H1 (cell line): Measurements from ENCODE around the gene L3MBTL3. TPM values are rescaled to one million over a fixed set of nuclear protein-coding genes. Genes with fewer than 3 reads are reported as not detected.

ENCODE experiments used
- CTCF ChIA-PET: fragments of 300-600 bp; sonication (Branson Sonifier 250); formaldehyde crosslinking; loops from one replicate; lab custom pipeline; 2021; ENCODE audit not compliant: partially characterized antibody; lab: Charles Lee
- POLR2A ChIA-PET: fragments of 300-600 bp; sonication (Branson Sonifier 250); formaldehyde crosslinking; loops from one replicate; lab custom pipeline; 2021; ENCODE audit warnings: inconsistent platforms; ENCODE audit not compliant: partially characterized antibody; lab: Charles Lee
- DNase-seq, 2 experiments: peaks; one replicate each; pipeline versions ENCODE4 v3.0.0 to v3.0.0-alpha.2; 2010 to 2022; ENCODE audit warnings: low spot score in 2 of 2, low read depth in 1 of 2, mixed read lengths in 1 of 2
- FAIRE-seq: peaks from 2 replicates; lab custom pipeline; 2011; peaks lifted over from hg19 to GRCh38; lab: Jason Lieb, UNC
- H2AFZ ChIP-seq: 2 replicates; pipeline ENCODE4 v1.8.1; 2012; ENCODE audit warnings: low read length, inconsistent platforms
- H2AK5ac ChIP-seq: 2 replicates; pipeline ENCODE4 v1.6.1; 2013; ENCODE audit warnings: low read depth, low read length
- H2BK120ac ChIP-seq: replicated peaks from 2 replicates; pipeline ENCODE3; 2013; ENCODE audit warnings: low read depth, low read length, inconsistent platforms
- H2BK12ac ChIP-seq: 2 replicates; pipeline ENCODE4 v1.6.1; 2013; ENCODE audit warnings: low read depth, low read length
- H2BK15ac ChIP-seq: 2 replicates; pipeline ENCODE4 v1.6.1; 2013; ENCODE audit warnings: low read length
- H2BK20ac ChIP-seq: 2 replicates; pipeline ENCODE4 v1.6.1; 2013; ENCODE audit warnings: low read length
- H2BK5ac ChIP-seq: 2 replicates; pipeline ENCODE4 v1.6.1; 2013; ENCODE audit warnings: low read depth, low read length
- H3K14ac ChIP-seq: 2 replicates; pipeline ENCODE4 v1.6.1; 2013; ENCODE audit warnings: inconsistent platforms; ENCODE audit not compliant: insufficient read length
- H3K18ac ChIP-seq: 2 replicates; pipeline ENCODE4 v1.6.1; 2013; ENCODE audit warnings: low read length; ENCODE audit errors: extremely low read depth
- H3K23ac ChIP-seq: 2 replicates; pipeline ENCODE4 v1.6.1; 2013; ENCODE audit warnings: inconsistent platforms; ENCODE audit not compliant: insufficient read length
- H3K23me2 ChIP-seq: 2 replicates; pipeline ENCODE4 v1.6.1; 2013; ENCODE audit warnings: low read depth, low read length
- H3K27ac ChIP-seq: 2 replicates; pipeline ENCODE4 v1.6.1; 2011; ENCODE audit warnings: low read depth, low read length, inconsistent platforms
- H3K27me3 ChIP-seq, 4 experiments: replicated peaks in 1 of 4; 1 replicate in 1 of 4; 2 replicates in 3 of 4; pipeline versions ENCODE4 v1.6.1 to v1.8.1; 2011 to 2013; ENCODE audit warnings: low read length in 3 of 4, mild to moderate bottlenecking in 3 of 4, inconsistent platforms in 2 of 4, mixed read lengths in 2 of 4, moderate library complexity in 1 of 4; ENCODE audit not compliant: control insufficient read depth in 3 of 4, insufficient read depth in 3 of 4; ENCODE audit errors: extremely low read depth in 1 of 4
- H3K36me3 ChIP-seq, 4 experiments: 2 replicates each; pipeline versions ENCODE4 v1.6.1 to v1.8.1; 2011 to 2013; ENCODE audit warnings: mild to moderate bottlenecking in 4 of 4, low read length in 3 of 4, moderate library complexity in 2 of 4, control low read depth in 1 of 4, inconsistent platforms in 1 of 4; ENCODE audit not compliant: insufficient read depth in 4 of 4, control insufficient read depth in 2 of 4
- H3K4ac ChIP-seq: replicated peaks from 2 replicates; pipeline ENCODE3; 2013; ENCODE audit warnings: low read length, low read depth, mixed read lengths, inconsistent platforms; ENCODE audit not compliant: insufficient read length
- H3K4me1 ChIP-seq, 4 experiments: replicated peaks in 1 of 4; 1 replicate in 1 of 4; 2 replicates in 3 of 4; pipeline versions ENCODE4 v1.6.1 to v1.8.1; 2011 to 2013; ENCODE audit warnings: low read length in 3 of 4, inconsistent platforms in 2 of 4, mixed read lengths in 1 of 4; ENCODE audit not compliant: insufficient read depth in 4 of 4, control insufficient read depth in 3 of 4
- H3K4me2 ChIP-seq, 2 experiments: 2 replicates each; pipeline versions ENCODE4 v1.6.1 to v1.8.1; 2011 to 2013; ENCODE audit warnings: low read depth in 2 of 2, low read length in 2 of 2, control low read depth in 1 of 2, inconsistent platforms in 1 of 2, mild to moderate bottlenecking in 1 of 2; ENCODE audit not compliant: insufficient read depth in 1 of 2
- H3K4me3 ChIP-seq, 4 experiments: fragments of 200-600, 300-600 bp in 1 of 4; sonication (generic), shearing (Covaris generic), sonication (Bioruptor Twin) in 1 of 4; 2 replicates each; pipeline versions ENCODE4 v1.5.1 to v1.8.1; 2011 to 2016; ENCODE audit warnings: low read length in 4 of 4, low read depth in 3 of 4, control low read depth in 2 of 4, inconsistent platforms in 2 of 4, mild to moderate bottlenecking in 2 of 4, mixed read lengths in 1 of 4, moderate library complexity in 1 of 4; ENCODE audit not compliant: insufficient read depth in 2 of 4; ENCODE audit errors: extremely low read depth in 1 of 4
- H3K56ac ChIP-seq: replicated peaks from 2 replicates; pipeline ENCODE3; 2013; ENCODE audit warnings: low read depth, mild to moderate bottlenecking, mixed read lengths, low read length, inconsistent platforms; ENCODE audit not compliant: insufficient read length
- H3K79me1 ChIP-seq: 2 replicates; pipeline ENCODE4 v1.6.1; 2013; ENCODE audit warnings: low read depth, low read length, control low read depth
- H3K79me2 ChIP-seq, 2 experiments: 2 replicates each; pipeline versions ENCODE4 v1.6.1 to v1.8.1; 2012 to 2013; ENCODE audit warnings: low read length in 2 of 2, mild to moderate bottlenecking in 2 of 2, inconsistent platforms in 1 of 2; ENCODE audit not compliant: insufficient read depth in 2 of 2, control insufficient read depth in 1 of 2
- H3K9ac ChIP-seq, 4 experiments: replicated peaks in 1 of 4; 1 replicate in 1 of 4; 2 replicates in 3 of 4; pipeline versions ENCODE4 v1.6.1 to v1.8.1; 2011 to 2013; ENCODE audit warnings: low read depth in 3 of 4, low read length in 3 of 4, control low read depth in 2 of 4, mild to moderate bottlenecking in 2 of 4, moderate library complexity in 2 of 4, inconsistent platforms in 1 of 4; ENCODE audit errors: extremely low read depth in 1 of 4
- H3K9me3 ChIP-seq, 2 experiments: 2 replicates each; pipeline versions ENCODE4 v1.6.1 to v1.8.1; 2012 to 2013; ENCODE audit warnings: mild to moderate bottlenecking in 2 of 2, moderate library complexity in 2 of 2, control low read depth in 1 of 2, inconsistent platforms in 1 of 2, low read depth in 1 of 2, low read length in 1 of 2, mixed read lengths in 1 of 2; ENCODE audit not compliant: insufficient read depth in 2 of 2
- H4K20me1 ChIP-seq, 2 experiments: replicated peaks in 1 of 2; 2 replicates each; pipeline versions ENCODE3 to v1.8.1; 2011 to 2013; ENCODE audit warnings: inconsistent platforms in 2 of 2, low read length in 2 of 2, mild to moderate bottlenecking in 1 of 2; ENCODE audit not compliant: insufficient read depth in 2 of 2, control insufficient read depth in 1 of 2
- H4K5ac ChIP-seq: 2 replicates; pipeline ENCODE4 v1.6.1; 2013; ENCODE audit warnings: low read length, low read depth, mixed read lengths, inconsistent platforms; ENCODE audit not compliant: insufficient read length
- H4K8ac ChIP-seq: 2 replicates; pipeline ENCODE4 v1.8.0; 2013; ENCODE audit warnings: mild to moderate bottlenecking, moderate library complexity, low read length, inconsistent platforms; ENCODE audit not compliant: insufficient read depth; ENCODE audit errors: extremely low read depth
- H4K91ac ChIP-seq: replicated peaks from 2 replicates; pipeline ENCODE3; 2013; ENCODE audit warnings: low read length, mixed read lengths, inconsistent platforms; ENCODE audit not compliant: insufficient read length
- EGR1 ChIP-seq: IDR thresholded peaks from 2 replicates; pipeline ENCODE4 v1.6.1; 2011; ENCODE audit warnings: low read depth, low read length, borderline replicate concordance
- SAP30 ChIP-seq: fragments of 300-600 bp; sonication (generic); IDR thresholded peaks from 2 replicates; pipeline ENCODE4 v1.7.1; 2012; ENCODE audit warnings: low read length, moderate library complexity, mild to moderate bottlenecking, inconsistent platforms; ENCODE audit not compliant: insufficient read depth, insufficient replicate concordance
- YY1 ChIP-seq: IDR thresholded peaks from 2 replicates; pipeline ENCODE4 v1.6.1; 2011; ENCODE audit warnings: low read depth, mild to moderate bottlenecking, low read length
- polyA plus RNA-seq, 7 experiments: library from polyadenylated mRNA; depleted of rRNA in 3 of 7; stranded (reverse) in 5 of 7; unstranded in 2 of 7; fragments of >200 nt in 5 of 7; fragments of 200-250 nt in 2 of 7; gene quantifications; 1 replicate in 5 of 7; 2 replicates in 1 of 7; 4 replicates in 1 of 7; pipeline versions ENCODE4 v1.2.1 to v1.2.3, GENCODE V29; 2011 to 2013; ENCODE audit warnings: missing spikeins in 2 of 7, mixed read lengths in 2 of 7
- total RNA-seq: library from RNA; stranded (reverse); fragmentation: NEBNext Ultra II Directional; extraction: Animal tissue kit (Norgen Biotek cat#: 25700); gene quantifications from 2 replicates; pipeline ENCODE4 v1.2.1, GENCODE V29; 2021

Gene L3MBTL3
- total and polyA plus RNA-seq, 2 of the 8 experiments (the other 6 are each of a cell fraction or from before 2014, with no cell fraction given), result 3.9 to 17.2 TPM

DNA sequence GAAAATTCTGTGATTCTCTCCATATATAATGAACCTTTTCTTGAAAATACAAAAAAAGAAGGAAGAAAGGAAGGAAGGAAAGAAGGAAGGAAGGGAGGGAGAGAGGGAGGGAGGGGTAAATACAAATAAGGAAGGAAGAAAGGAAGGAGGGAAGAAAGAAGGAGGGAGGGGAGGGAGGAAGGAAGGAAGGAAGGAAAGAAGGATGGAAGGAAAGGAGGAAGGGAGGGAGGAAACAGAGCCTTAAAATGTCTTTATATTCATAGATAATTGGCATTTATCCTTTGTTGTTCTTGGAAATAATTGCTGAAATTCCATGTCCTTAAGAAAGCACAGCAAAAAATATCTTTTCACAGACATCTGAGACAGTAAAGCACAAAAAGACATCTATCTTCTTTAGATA is 164.1 kb downstream of the L3MBTL3 start:
- H2AFZ ChIP-seq, result no peak overlapping the region
- ChIA-PET CTCF (no interaction called here), POLR2A (no interaction called here)
- H2BK12ac ChIP-seq, result no peak overlapping the region
- no peaks in the 10 kb centered on the region; the same call in 1 of the 2 replicates for H3K23me2 ChIP-seq
- DNase-seq (no peak), FAIRE-seq (no peak)
- no peaks in the 10 kb centered on the region for H3K9me3 ChIP-seq
- H3K18ac ChIP-seq, result no peak overlapping the region
- no peak overlapping the region for H3K4ac ChIP-seq
- H3K27me3 ChIP-seq, result no peaks in the 10 kb centered on the region
- H3K9ac ChIP-seq, result no peak overlapping the region
- H2BK5ac ChIP-seq, result no peak overlapping the region
- no peak overlapping the region for H3K27ac ChIP-seq
- H3K79me2 ChIP-seq, result no peaks in the 10 kb centered on the region
- no peak overlapping the region for H2BK15ac ChIP-seq
- no peak overlapping the region for H4K5ac ChIP-seq
- TF ChIP-seq YY1 (no peak), SAP30 (no peak), EGR1 (no peak)
- no peak overlapping the region for H3K14ac ChIP-seq
- no peak overlapping the region for H2BK20ac ChIP-seq
- no peak overlapping the region for H2BK120ac ChIP-seq
- H3K4me1 ChIP-seq, result no peaks in the 10 kb centered on the region
- H2AK5ac ChIP-seq, result no peak overlapping the region
- H3K79me1 ChIP-seq, result no peaks in the 10 kb centered on the region
- H3K23ac ChIP-seq, result no peak overlapping the region
- H3K4me3 ChIP-seq, result no peak overlapping the region
- H4K8ac ChIP-seq, result no peak overlapping the region
- no peaks in the 10 kb centered on the region for H4K20me1 ChIP-seq
- H3K36me3 ChIP-seq, result no peaks in the 10 kb centered on the region
- H3K4me2 ChIP-seq, result no peak overlapping the region
- H4K91ac ChIP-seq, result no peak overlapping the region
- no peak overlapping the region for H3K56ac ChIP-seq
